Endothelial cell of umbilical vein (primary cell): ENCODE results near the gene FICD. TPM values are rescaled to one million over a fixed set of nuclear protein-coding genes. Genes with fewer than 3 reads are reported as not detected.

Experiments
- BruUV-seq: library from RNA; stranded (reverse); fragments of 400-500 nt; replicated peaks from 2 replicates; lab custom pipeline; 2021; lab: Mats Ljungman, UMichigan
- CTCF ChIA-PET: fragments of 300-600, 350-600 bp; sonication (Branson Sonifier 250); formaldehyde crosslinking; loops from one replicate; lab custom pipeline; 2021; ENCODE audit warnings: antibody characterized with exemption, inconsistent platforms; lab: Charles Lee
- POLR2A ChIA-PET: fragments of 300-600, 350-600 bp; sonication (Branson Sonifier 250); formaldehyde crosslinking; loops from one replicate; lab custom pipeline; 2021; ENCODE audit warnings: antibody characterized with exemption, inconsistent platforms; lab: Charles Lee
- DNase-seq: peaks from one replicate; pipeline ENCODE4 v3.0.0-alpha.2; 2011; ENCODE audit warnings: low read depth, low spot score
- FAIRE-seq: peaks from 2 replicates; lab custom pipeline; 2011; peaks lifted over from hg19 to GRCh38; lab: Jason Lieb, UNC
- H2AFZ ChIP-seq: 2 replicates; pipeline ENCODE4 v1.6.0; 2012; ENCODE audit warnings: low read depth, low read length, control low read depth, inconsistent platforms
- H3K27ac ChIP-seq: 2 replicates; pipeline ENCODE4 v1.5.1; 2011; ENCODE audit warnings: low read depth, mild to moderate bottlenecking, control low read depth, low read length, moderate library complexity; ENCODE audit not compliant: insufficient read depth
- H3K27me3 ChIP-seq, 2 experiments: 2 replicates each; pipeline versions ENCODE4 v1.6.0 to v1.6.1; 2011; ENCODE audit warnings: low read length in 2 of 2, mixed read lengths in 1 of 2; ENCODE audit not compliant: control insufficient read depth in 2 of 2, insufficient read depth in 2 of 2
- H3K36me3 ChIP-seq, 2 experiments: 2 replicates in 1 of 2; 3 replicates in 1 of 2; pipeline ENCODE4 v1.5.1; 2011; ENCODE audit warnings: low read length in 2 of 2, mild to moderate bottlenecking in 1 of 2, moderate library complexity in 1 of 2; ENCODE audit not compliant: control insufficient read depth in 2 of 2, insufficient read depth in 2 of 2; ENCODE audit errors: extremely low read depth in 1 of 2
- H3K4me1 ChIP-seq: 3 replicates; pipeline ENCODE4 v1.5.1; 2011; ENCODE audit warnings: mild to moderate bottlenecking, low read length; ENCODE audit not compliant: control insufficient read depth, insufficient read depth; ENCODE audit errors: extremely low read depth
- H3K4me2 ChIP-seq: 2 replicates; pipeline ENCODE4 v1.6.1; 2011; ENCODE audit warnings: low read length, control low read depth, mixed read lengths; ENCODE audit not compliant: insufficient read depth
- H3K4me3 ChIP-seq, 3 experiments: fragments of 200-600 bp in 1 of 3; sonication (generic), shearing (Covaris generic) in 1 of 3; replicated peaks in 1 of 3; 2 replicates each; pipeline ENCODE4 v1.5.1; 2011 to 2016; ENCODE audit warnings: control low read depth in 3 of 3, low read length in 3 of 3, mild to moderate bottlenecking in 2 of 3, inconsistent platforms in 1 of 3, low read depth in 1 of 3, moderate library complexity in 1 of 3; ENCODE audit not compliant: insufficient read depth in 1 of 3
- H3K79me2 ChIP-seq: 2 replicates; pipeline ENCODE4 v1.6.0; 2012; ENCODE audit warnings: low read length, inconsistent platforms; ENCODE audit not compliant: control insufficient read depth, insufficient read depth
- H3K9ac ChIP-seq: replicated peaks from 2 replicates; pipeline ENCODE3; 2011; ENCODE audit warnings: low read length, control low read depth; ENCODE audit not compliant: insufficient read depth; ENCODE audit errors: extremely low read depth
- H3K9me1 ChIP-seq: replicated peaks from 3 replicates; pipeline ENCODE4 v1.6.0; 2011; ENCODE audit warnings: mild to moderate bottlenecking, low read length; ENCODE audit not compliant: control insufficient read depth, insufficient read depth; ENCODE audit errors: extremely low read depth
- H3K9me3 ChIP-seq: replicated peaks from 2 replicates; pipeline ENCODE4 v1.5.1; 2012; ENCODE audit warnings: low read length, inconsistent platforms; ENCODE audit not compliant: control insufficient read depth, insufficient read depth
- H4K20me1 ChIP-seq: replicated peaks from 2 replicates; pipeline ENCODE3; 2011; ENCODE audit warnings: mild to moderate bottlenecking, low read length; ENCODE audit not compliant: control insufficient read depth, insufficient read depth; ENCODE audit errors: extremely low read depth
- FOS ChIP-seq: IDR thresholded peaks from 2 replicates; pipeline ENCODE4 v1.6.1; 2011; ENCODE audit warnings: mild to moderate bottlenecking, low read length, moderate library complexity, borderline replicate concordance; ENCODE audit not compliant: insufficient read depth
- GATA2 ChIP-seq: IDR thresholded peaks from 2 replicates; pipeline ENCODE4 v1.7.0; 2011; ENCODE audit warnings: low read depth, mild to moderate bottlenecking, moderate library complexity, mixed read lengths, low read length; ENCODE audit not compliant: insufficient read length, insufficient read depth
- JUN ChIP-seq: IDR thresholded peaks from 2 replicates; pipeline ENCODE4 v1.6.1; 2011; ENCODE audit warnings: borderline replicate concordance, low read depth; ENCODE audit not compliant: insufficient read length, insufficient read depth
- MYC ChIP-seq: IDR thresholded peaks from one replicate; pipeline ENCODE4 v1.6.1; 2011; ENCODE audit warnings: mild to moderate bottlenecking, low read depth, low read length
- POLR2A ChIP-seq: IDR thresholded peaks from 2 replicates; pipeline ENCODE4 v1.6.1; 2012; ENCODE audit warnings: low read depth, mild to moderate bottlenecking, control low read depth, low read length
- POLR2AphosphoS5 ChIP-seq: IDR thresholded peaks from 2 replicates; pipeline ENCODE4 v1.6.1; 2012; ENCODE audit warnings: low read depth, mild to moderate bottlenecking, control low read depth, low read length, moderate library complexity; ENCODE audit not compliant: insufficient read depth
- dilution Hi-C: fragments of 300-500 bp; cut with MboI; formaldehyde crosslinking; loops from one replicate; pipeline ENCODE4 v1.15.0; 2019; ENCODE audit warnings: low sequenced_read_pairs; ENCODE audit not compliant: extremely low pct_ligation_motif_present
- intact Hi-C: fragments of 100-400 bp; cut with micrococcal nuclease; formaldehyde crosslinking; loops from one replicate; pipeline ENCODE4 v1.10.0; 2022
- polyA plus RNA-seq, 4 experiments: library from polyadenylated mRNA; depleted of rRNA in 3 of 4; stranded (reverse) in 3 of 4; unstranded in 1 of 4; fragments of >200 nt; gene quantifications; 2 replicates each; pipeline versions ENCODE4 v1.2.1 to v1.2.3, GENCODE V29; 2011 to 2012; ENCODE audit warnings: missing spikeins in 1 of 4
- total RNA-seq: library from RNA; stranded (reverse); gene quantifications from 2 replicates; pipeline ENCODE4 v1.2.3, GENCODE V29; 2021
- TF ChIP-seq, protein P1 (sequence below): IDR thresholded peaks from 2 replicates; pipeline ENCODE4 v1.6.1; 2011; ENCODE audit not compliant: insufficient read depth, insufficient read length

FICD gene
- total and polyA plus RNA-seq, 2 donors (not counting 3 experiments of a cell fraction or from before 2014, with no cell fraction given) = 3.9 to 6.1 TPM

GRCh38 chr12:108482717-108483212 lies 32.3 kb upstream of the FICD start:
- BruUV-seq = no TSS peak
- Histone ChIP-seq H3K4me2 (no peak overlapping the region), H3K79me2 (no peaks in the 10 kb centered on the region), H3K4me3 (no peak overlapping the region), H3K27me3 (no peaks in the 10 kb centered on the region), H3K9ac (no peak overlapping the region), H3K27ac (no peak overlapping the region), H3K9me3 (no peaks in the 10 kb centered on the region), H2AFZ (no peak overlapping the region), H3K36me3 (no peaks in the 10 kb centered on the region), H3K9me1 (no peaks in the 10 kb centered on the region), H3K4me1 (no peaks in the 10 kb centered on the region), H4K20me1 (no peaks in the 10 kb centered on the region)
- TF ChIP-seq JUN (no peak), GATA2 (no peak)
- ChIA-PET CTCF (interaction anchor here (1.6 kb wide), 1 partner anchor 16 kb away, joined by 3 read pairs; no protein-coding TSS in a partner anchor), POLR2A (no interaction called here)
- dilution Hi-C loops (no loop called here), intact Hi-C loops (no loop called here)
- FAIRE-seq (no peak), DNase-seq (no peak)

GRCh38 chr12:108483213-108484059 lies 31.6 kb upstream of the FICD start:
- no TSS peak for BruUV-seq
- POLR2A ChIA-PET = no interaction called here

More at GRCh38 chr12:108483213-108484059, 31.6 kb upstream of the FICD start:
- Histone ChIP-seq H3K4me2 (no peak overlapping the region), H3K9me1 (no peaks in the 10 kb centered on the region), H2AFZ (no peak overlapping the region), H4K20me1 (no peaks in the 10 kb centered on the region), H3K9ac (no peak overlapping the region), H3K36me3 (no peaks in the 10 kb centered on the region), H3K27me3 (no peaks in the 10 kb centered on the region), H3K79me2 (no peaks in the 10 kb centered on the region), H3K27ac (no peak overlapping the region), H3K9me3 (no peaks in the 10 kb centered on the region), H3K4me1 (no peaks in the 10 kb centered on the region), H3K4me3 (no peak overlapping the region)
- FAIRE-seq = no peak
- TF ChIP-seq FOS (no peak), POLR2AphosphoS5 (no peak), POLR2A (no peak), MYC (no peak), GATA2 (no peak)
- TF ChIP-seq, protein P1, sequence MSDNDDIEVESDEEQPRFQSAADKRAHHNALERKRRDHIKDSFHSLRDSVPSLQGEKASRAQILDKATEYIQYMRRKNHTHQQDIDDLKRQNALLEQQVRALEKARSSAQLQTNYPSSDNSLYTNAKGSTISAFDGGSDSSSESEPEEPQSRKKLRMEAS = no peak
- intact Hi-C loops (no loop called here), dilution Hi-C loops (no loop called here)
- DNase-seq = no peak
- CTCF ChIA-PET = no interaction called here
